ENCODE data around the gene FEZ2.

DNA sequence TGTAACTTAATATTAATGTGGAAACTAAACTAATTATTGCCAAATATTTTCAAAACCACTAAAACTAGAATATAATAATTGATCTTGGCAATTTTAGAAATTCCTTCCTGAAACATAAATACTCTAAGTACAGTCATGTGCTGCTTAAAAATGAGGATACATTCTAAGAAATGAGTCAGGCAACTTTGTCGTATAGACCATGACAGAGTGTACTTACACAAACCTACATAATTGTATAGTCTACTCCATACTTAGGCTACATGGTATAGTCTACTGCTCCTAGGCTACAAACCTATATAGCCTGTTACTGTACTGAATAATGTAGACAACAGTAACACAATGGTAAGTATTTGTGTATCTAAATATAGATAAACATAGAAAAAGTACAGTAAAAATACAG, 27.6 kb downstream of the FEZ2 start:
- TF ChIP-seq POLR2A (IDR thresholded peaks at IDR 0.05; ENCODE audit: low read length) (no peak), GATA1 (IDR thresholded peaks at IDR 0.05; ENCODE audit: low read depth, low read length) (no peak)
